ENCODE measurements around the gene CAPN13.

Gene CAPN13

DNA sequence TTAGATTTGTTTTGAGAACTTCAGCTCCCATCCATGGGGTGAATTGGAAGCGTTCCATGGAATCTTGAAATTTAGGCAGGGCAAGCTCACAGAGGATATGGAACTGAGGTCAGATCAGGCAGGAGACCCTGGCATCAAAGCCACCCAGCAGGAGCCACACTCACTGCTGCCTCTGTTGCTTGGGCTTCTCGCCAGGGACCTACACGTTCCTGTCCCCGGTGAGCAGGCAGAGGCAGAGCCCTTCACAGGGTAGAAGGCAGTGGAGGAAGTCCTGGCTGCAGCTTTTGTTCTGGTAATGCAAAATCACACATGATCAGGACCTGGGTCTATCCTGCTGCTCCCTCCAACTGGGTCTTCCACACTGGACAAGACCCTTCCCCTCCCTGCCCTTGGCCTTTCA lies 42.1 kb downstream of the CAPN13 start:
- TF ChIP-seq, protein P1, sequence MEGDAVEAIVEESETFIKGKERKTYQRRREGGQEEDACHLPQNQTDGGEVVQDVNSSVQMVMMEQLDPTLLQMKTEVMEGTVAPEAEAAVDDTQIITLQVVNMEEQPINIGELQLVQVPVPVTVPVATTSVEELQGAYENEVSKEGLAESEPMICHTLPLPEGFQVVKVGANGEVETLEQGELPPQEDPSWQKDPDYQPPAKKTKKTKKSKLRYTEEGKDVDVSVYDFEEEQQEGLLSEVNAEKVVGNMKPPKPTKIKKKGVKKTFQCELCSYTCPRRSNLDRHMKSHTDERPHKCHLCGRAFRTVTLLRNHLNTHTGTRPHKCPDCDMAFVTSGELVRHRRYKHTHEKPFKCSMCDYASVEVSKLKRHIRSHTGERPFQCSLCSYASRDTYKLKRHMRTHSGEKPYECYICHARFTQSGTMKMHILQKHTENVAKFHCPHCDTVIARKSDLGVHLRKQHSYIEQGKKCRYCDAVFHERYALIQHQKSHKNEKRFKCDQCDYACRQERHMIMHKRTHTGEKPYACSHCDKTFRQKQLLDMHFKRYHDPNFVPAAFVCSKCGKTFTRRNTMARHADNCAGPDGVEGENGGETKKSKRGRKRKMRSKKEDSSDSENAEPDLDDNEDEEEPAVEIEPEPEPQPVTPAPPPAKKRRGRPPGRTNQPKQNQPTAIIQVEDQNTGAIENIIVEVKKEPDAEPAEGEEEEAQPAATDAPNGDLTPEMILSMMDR (IDR thresholded peaks at IDR 0.05; ENCODE audit: extremely low read depth, missing control alignments), result no peak
- DNase-seq (ENCODE audit: low spot score), result no peak

DNA sequence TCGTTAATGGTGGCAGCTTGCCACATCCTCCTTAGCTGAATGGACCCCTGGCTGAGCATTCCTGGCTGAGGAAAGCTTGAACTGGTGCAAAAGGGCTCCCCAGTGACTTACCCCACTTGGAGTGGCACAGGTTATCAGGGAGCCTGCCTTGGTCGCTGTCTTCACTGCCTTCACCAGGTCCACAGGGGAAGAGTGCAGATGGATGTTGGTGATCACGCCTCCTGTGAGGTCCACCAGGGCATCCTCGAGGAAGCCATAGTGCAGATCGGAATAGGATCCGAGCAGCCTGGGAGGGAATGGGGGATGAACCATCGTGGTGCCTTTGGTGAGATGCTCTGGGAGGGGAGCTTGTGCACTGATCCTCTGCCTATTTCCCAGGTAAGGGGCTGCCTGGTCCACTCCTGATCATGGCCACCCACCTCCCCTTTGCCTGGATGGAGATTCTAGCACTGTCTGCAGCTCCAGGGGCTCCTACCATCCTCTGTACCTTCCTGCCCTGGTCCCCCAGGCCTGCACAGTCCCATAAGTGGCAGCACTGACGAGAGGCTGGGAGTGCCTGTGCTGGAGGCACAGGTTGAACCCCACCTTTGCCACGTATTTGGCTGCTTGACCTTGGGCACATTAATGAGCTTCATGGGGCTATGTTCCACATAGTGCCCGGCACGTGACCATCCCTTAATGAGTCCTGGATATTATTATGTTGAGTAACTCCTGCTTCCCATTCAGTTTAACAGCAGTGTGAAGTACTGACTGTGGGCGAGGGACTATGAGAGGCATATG lies 43.0 kb downstream of the CAPN13 start:
- TF ChIP-seq, protein P1 (IDR thresholded peaks at IDR 0.05; ENCODE audit: extremely low read depth, missing control alignments), result no peak
- DNase-seq (ENCODE audit: low spot score), result no peak

- TF ChIP-seq, protein P1 (IDR thresholded peaks at IDR 0.05; ENCODE audit: extremely low read depth, missing control alignments), result no peak
- no peak for DNase-seq (ENCODE audit: low spot score)
Observed at GRCh38 chr2:30763151-30763660, 44.0 kb downstream of the CAPN13 start.

GRCh38 chr2:30761226-30761625 lies 46.0 kb downstream of the CAPN13 start:
- TF ChIP-seq, protein P1 (IDR thresholded peaks at IDR 0.05; ENCODE audit: extremely low read depth, missing control alignments), result no peak
- no peak for DNase-seq (ENCODE audit: low spot score)

DNA sequence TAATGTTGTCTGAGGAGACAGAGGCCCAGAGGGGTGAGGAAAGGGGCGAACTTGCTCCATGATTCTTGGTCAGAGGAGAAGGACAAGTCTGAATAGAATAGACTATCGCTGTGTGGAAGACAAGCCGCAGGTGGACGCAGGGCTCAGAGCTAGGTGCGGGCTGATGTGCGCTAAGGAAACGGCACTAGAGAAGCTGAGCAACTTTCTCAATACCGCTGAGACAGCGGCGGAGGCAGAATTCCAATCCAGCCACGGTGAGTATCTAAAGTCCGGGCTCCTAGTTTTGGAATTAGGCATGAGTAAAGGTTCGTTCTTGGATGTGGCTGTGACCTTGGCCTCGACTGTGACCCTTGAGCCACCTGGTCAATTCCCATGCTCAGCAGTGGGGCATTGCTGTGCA lies 47.8 kb downstream of the CAPN13 start:
- TF ChIP-seq, protein P1 (IDR thresholded peaks at IDR 0.05; ENCODE audit: extremely low read depth, missing control alignments), result no peak
- no peak for DNase-seq (ENCODE audit: low spot score)

DNA sequence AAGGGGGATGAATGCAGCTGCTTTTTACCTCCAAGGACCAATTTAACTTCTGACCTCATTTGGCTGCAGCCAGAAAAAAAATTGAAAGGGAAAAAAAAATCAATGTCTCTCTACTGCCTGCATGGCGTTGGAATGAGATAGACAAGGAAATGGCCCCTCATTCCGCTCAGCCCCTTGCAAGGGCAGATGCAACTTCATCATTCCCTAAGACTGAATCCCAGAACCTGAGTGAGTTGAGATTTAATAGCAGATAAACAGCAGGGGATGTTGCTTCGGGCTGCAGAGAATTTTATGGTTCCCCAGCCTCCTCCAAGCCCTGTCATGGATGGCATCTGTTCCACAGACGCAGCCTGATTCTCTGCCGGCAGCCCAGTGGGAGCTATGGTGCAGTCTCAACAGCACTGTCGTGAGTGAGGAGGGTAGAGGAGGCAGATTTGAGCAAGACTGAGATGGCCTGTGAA lies 49.0 kb downstream of the CAPN13 start:
- DNase-seq (ENCODE audit: low spot score), result no peak
- TF ChIP-seq, protein P1 (IDR thresholded peaks at IDR 0.05; ENCODE audit: extremely low read depth, missing control alignments), result no peak

DNA sequence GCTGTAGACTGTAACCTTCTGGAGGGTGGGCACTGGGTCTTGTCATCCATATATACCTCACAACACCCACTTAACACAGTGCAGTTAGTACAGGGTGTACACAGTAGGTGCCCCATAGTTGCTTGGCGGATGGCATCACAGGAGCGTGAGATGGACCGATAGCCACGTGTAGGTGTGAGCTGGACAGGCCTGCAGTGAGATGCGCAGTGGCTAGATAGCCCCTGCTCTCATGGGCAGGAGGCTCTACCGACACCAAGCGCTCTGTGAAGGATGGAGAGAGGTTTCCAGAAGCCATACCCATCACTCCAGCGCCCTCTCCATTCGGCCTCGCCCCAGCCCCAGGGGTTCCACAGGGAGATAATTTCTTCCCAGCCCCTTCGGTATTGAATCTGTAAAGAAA lies 49.5 kb downstream of the CAPN13 start:
- TF ChIP-seq, protein P1 (IDR thresholded peaks at IDR 0.05; ENCODE audit: extremely low read depth, missing control alignments), result no peak
- no peak for DNase-seq (ENCODE audit: low spot score)

Data from GM20000 (cell line).